Urinary bladder (tissue), 4 donors: ENCODE measurements around the gene PLEKHG4. TPM values are rescaled to one million over a fixed set of nuclear protein-coding genes. Genes with fewer than 3 reads are reported as not detected.
A peak's percentile ranks its signal among the peaks of the same experiment; 100 is the strongest.

Experiments
- DNase-seq: peaks from one replicate; pipeline ENCODE4 v3.0.0-alpha.2; 2015; ENCODE audit errors: extremely low spot score
- H3K27ac ChIP-seq: one replicate; pipeline ENCODE4 v1.5.1; 2013; ENCODE audit warnings: low read depth, mild to moderate bottlenecking, moderate library complexity
- H3K36me3 ChIP-seq: one replicate; pipeline ENCODE4 v1.6.1; 2013; ENCODE audit warnings: mild to moderate bottlenecking, moderate library complexity; ENCODE audit not compliant: insufficient read depth
- H3K4me1 ChIP-seq: one replicate; pipeline ENCODE4 v1.6.1; 2013; ENCODE audit warnings: mild to moderate bottlenecking, moderate library complexity; ENCODE audit not compliant: insufficient read depth
- H3K4me3 ChIP-seq: one replicate; pipeline ENCODE4 v1.5.1; 2013; ENCODE audit warnings: low read depth, low read length
- WGBS: extraction: QIAGEN DNeasy Blood & Tissue Kit; methylation state at CpG from one replicate; pipeline ENCODE4 v1.1.7; 2013; 5-methylcytosine and 5-hydroxymethylcytosine counted together
- polyA plus RNA-seq: library from polyadenylated mRNA; stranded (reverse); fragments of 200-250 nt; gene quantifications from one replicate; pipeline ENCODE4 v1.2.3, GENCODE V29; 2013
- total RNA-seq: library from RNA; depleted of rRNA; stranded (reverse); fragments of >200 nt; gene quantifications from one replicate; pipeline ENCODE4 v1.2.3, GENCODE V29; 2014
- donor health status: healthy with polysubstance abuse.
- donor health status: healthy.

PLEKHG4 gene
- total and polyA plus RNA-seq, 2 donors: 5.8 to 12.8 TPM

- WGBS: 61% methylated on average over 11 of the region's 11 CpGs
- no peak overlapping the region for H3K27ac ChIP-seq
- no peak for DNase-seq
- no peaks in the 10 kb centered on the region for H3K36me3 ChIP-seq
- no peak overlapping the region for H3K4me3 ChIP-seq
- H3K4me1 ChIP-seq: no peaks in the 10 kb centered on the region
These were observed 21.9 kb downstream of the PLEKHG4 start for GRCh38 chr16:67301080-67301782.

GRCh38 chr16:67302076-67302475 lies 22.7 kb downstream of the PLEKHG4 start:
- Histone ChIP-seq H3K36me3 (no peaks in the 10 kb centered on the region), H3K4me1 (no peaks in the 10 kb centered on the region), H3K4me3 (no peak overlapping the region), H3K27ac (no peak overlapping the region)
- WGBS: 71% methylated on average over 7 of the region's 7 CpGs
- DNase-seq: no peak

- Histone ChIP-seq H3K4me3 (no peak overlapping the region), H3K27ac (no peak overlapping the region), H3K36me3 (no peaks in the 10 kb centered on the region), H3K4me1 (no peaks in the 10 kb centered on the region)
- DNase-seq: no peak
- WGBS: 81% methylated on average over 8 of the region's 8 CpGs
These were observed 23.6 kb downstream of the PLEKHG4 start for GRCh38 chr16:67302970-67303369.

DNA sequence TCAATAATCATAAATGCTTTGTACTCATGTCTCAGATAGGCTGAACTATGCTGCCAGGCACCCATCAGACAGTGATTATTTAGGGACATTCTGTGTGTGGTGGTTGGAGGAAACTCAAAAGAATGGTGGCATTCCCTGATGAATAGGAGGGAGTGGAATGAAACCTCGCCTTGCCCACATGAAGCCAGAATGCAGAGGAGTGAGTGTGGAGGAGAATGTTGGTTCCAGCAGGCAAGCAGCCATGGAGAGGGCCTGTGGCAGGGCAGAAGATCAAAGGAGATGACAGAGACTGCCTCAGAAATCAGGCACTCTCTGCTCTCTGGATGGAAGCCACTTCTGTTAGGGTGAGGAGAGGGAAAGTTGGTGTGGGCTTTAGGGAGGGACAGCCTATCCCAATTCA lies 24.7 kb downstream of the PLEKHG4 start:
- H3K4me3 ChIP-seq: no peak overlapping the region
- WGBS: 90% methylated on average over 1 of the region's 1 CpG

DNA sequence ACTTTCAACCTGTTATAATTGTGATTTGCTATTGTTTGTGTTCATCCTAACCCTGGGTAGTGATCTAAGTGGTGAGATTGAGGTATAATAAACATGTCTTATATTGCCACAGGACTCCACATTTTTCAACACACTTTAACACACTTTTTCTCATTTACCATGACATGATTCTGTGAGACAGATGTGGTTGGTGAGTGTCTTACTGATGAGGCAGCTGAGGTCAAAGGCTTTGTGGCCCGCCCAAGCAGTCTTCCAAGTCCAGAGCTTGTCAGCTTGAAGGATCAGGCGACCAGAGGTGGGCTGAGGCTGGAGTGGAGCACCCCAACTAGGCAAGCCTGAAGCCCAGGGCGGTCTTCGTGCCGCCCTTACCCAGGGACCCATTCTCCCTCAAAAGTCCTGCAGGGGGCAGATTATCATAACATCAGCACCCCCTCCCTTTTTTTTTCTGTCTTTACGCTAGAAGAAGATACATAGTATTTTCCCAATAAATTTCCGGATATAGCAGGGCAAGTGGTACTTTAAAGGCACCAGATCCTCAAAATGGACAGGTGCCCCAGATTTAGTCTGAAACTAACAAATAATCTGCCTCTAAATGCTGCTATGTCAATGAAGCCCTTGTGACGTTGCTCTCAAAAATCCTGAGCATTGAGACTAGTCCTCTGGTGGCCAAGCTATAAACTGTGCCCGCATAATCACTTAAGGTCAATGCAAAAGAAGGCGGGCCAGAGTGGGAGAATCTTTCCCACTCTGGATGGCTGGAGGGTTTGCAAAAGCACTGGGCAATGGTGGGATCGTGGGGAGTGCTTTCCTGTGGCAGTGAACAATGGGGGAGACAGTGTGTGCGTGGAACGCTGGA lies 26.1 kb downstream of the PLEKHG4 start:
- 87% methylated on average over 13 of the region's 13 CpGs for WGBS
- no peaks in the 10 kb centered on the region for H3K36me3 ChIP-seq
- H3K4me1 ChIP-seq: no peaks in the 10 kb centered on the region
- no peak overlapping the region for H3K27ac ChIP-seq
- DNase-seq: no peak
- no peak overlapping the region for H3K4me3 ChIP-seq

More for the DNA sequence above, 24.7 kb downstream of the PLEKHG4 start:
- H3K4me1 ChIP-seq: no peaks in the 10 kb centered on the region
- DNase-seq: no peak
- H3K27ac ChIP-seq: no peak overlapping the region
- no peaks in the 10 kb centered on the region for H3K36me3 ChIP-seq

DNA sequence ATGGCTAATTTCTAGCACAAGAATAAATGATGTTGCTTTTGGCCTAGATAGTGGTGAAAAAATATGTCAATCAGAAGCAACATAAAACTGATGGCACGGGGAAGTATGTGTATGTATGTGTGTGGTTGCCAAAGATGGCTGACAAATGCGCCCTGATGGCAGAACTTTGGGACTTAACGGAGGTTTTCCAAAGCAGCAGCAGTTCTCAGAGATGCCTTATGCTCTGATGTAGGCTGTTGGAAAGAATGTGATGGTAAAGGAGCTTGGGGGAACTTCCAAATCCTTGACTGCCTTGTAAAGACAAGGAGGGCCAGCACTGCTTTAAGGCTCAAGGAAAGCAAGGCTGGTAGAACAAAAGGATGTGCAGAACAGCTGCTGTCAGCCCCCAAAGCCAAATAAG lies 31.2 kb downstream of the PLEKHG4 start:
- no peaks in the 10 kb centered on the region for H3K36me3 ChIP-seq
- 90% methylated on average over 3 of the region's 3 CpGs for WGBS
- no peak overlapping the region for H3K4me3 ChIP-seq
- DNase-seq: no peak
- no peaks in the 10 kb centered on the region for H3K4me1 ChIP-seq
- H3K27ac ChIP-seq: no peak overlapping the region

GRCh38 chr16:67311607-67312488 lies 32.5 kb downstream of the PLEKHG4 start:
- DNase-seq: no peak
- H3K4me1 ChIP-seq: no peaks in the 10 kb centered on the region
- 34% methylated on average over 5 of the region's 5 CpGs for WGBS
- peak overlapping the region; percentile 38 for H3K27ac ChIP-seq
- no peaks in the 10 kb centered on the region for H3K36me3 ChIP-seq
- no peak overlapping the region for H3K4me3 ChIP-seq

- Histone ChIP-seq H3K4me1 (no peaks in the 10 kb centered on the region), H3K27ac (peak overlapping the region; percentile 51), H3K4me3 (no peak overlapping the region), H3K36me3 (no peaks in the 10 kb centered on the region)
- DNase-seq: no peak
These were observed 33.4 kb downstream of the PLEKHG4 start for GRCh38 chr16:67312719-67313118.

DNA sequence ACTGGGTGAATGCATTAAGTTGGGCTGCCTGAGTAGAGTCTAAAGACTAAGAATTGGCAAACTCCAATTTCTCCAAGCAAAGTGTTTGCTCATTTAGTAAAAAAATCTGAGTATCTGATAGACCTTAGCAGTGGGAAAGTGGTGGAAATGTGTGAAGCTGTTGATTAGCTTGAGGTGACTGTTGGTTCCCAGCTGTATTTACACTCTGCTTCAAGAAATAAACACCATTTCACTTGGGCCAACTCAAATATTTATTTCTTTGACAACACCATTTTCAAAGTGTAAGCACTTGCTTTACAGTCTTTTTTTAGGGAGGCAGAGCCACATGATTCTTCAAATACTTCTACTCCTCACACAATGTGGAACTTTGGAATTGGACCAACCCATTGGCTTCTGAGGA lies 38.5 kb downstream of the PLEKHG4 start:
- no peak overlapping the region for H3K27ac ChIP-seq
- no peaks in the 10 kb centered on the region for H3K36me3 ChIP-seq
- no peak for DNase-seq
- no peak overlapping the region for H3K4me3 ChIP-seq
- H3K4me1 ChIP-seq: no peaks in the 10 kb centered on the region

DNA sequence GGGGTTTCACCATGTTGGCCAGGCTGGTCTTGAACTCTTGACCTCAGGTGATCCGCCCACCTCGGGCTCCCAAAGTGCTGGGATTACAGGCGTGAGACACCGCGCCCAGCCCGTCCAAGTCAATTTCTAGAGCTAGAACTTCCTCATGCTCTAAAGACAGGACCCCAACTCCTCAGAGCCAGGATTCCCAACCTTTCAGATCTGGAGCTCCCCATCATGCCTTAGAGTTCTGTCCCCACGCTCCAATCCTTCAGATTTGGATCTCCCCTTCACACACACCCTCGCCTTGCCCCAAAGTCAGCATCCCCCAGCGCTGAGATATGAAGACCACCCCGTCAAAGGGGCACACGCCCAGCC lies 46.8 kb downstream of the PLEKHG4 start:
- H3K36me3 ChIP-seq: no peaks in the 10 kb centered on the region
- peak overlapping the region; percentile 40 for H3K4me3 ChIP-seq
- DNase-seq: no peak
- 32% methylated on average over 11 of the region's 11 CpGs for WGBS
- H3K27ac ChIP-seq: no peak overlapping the region
- H3K4me1 ChIP-seq: peaks cover 2% of the 10 kb centered on the region

- peaks cover 2% of the 10 kb centered on the region for H3K4me1 ChIP-seq
- no peaks in the 10 kb centered on the region for H3K36me3 ChIP-seq
- 7% methylated on average over 61 of the region's 61 CpGs for WGBS
- peak within 1 kb of the TSS; percentile 40 for H3K4me3 ChIP-seq
- H3K27ac ChIP-seq: no peak within 1 kb of the TSS
- no peak for DNase-seq
These were observed 47.4 kb downstream of the PLEKHG4 start, which contains the start of the genes KCTD19 and LRRC36 for GRCh38 chr16:67326472-67327309. KCTD19 (minus strand) TSS chr16:67326741; CDS start chr16:67326707, 34 bp downstream. LRRC36 (plus strand) TSS chr16:67326815; CDS start chr16:67326863, 48 bp downstream.

DNA sequence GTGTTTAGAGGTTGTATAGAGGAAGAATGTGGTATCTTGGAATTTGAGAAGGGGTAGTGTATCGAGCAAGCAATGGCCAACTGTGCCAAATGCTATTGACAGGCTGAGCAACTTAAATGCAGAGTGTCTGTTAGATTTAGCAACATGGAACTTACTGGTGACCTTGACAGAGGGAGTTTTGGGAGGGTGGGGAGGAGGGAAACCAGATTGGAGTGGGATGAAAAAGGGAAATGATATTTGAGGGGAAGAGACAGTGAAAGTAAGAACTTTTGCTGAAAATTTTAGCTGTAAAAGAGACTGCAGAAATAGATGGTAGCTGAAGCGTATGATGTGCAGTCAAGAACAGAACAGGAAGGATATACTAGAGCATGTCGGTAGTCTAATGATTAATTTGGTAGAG lies 48.4 kb downstream of the PLEKHG4 start:
- Histone ChIP-seq H3K4me3 (no peak overlapping the region), H3K27ac (no peak overlapping the region), H3K4me1 (peaks cover 2% of the 10 kb centered on the region), H3K36me3 (no peaks in the 10 kb centered on the region)
- no peak for DNase-seq
- WGBS: 57% methylated on average over 3 of the region's 3 CpGs

DNA sequence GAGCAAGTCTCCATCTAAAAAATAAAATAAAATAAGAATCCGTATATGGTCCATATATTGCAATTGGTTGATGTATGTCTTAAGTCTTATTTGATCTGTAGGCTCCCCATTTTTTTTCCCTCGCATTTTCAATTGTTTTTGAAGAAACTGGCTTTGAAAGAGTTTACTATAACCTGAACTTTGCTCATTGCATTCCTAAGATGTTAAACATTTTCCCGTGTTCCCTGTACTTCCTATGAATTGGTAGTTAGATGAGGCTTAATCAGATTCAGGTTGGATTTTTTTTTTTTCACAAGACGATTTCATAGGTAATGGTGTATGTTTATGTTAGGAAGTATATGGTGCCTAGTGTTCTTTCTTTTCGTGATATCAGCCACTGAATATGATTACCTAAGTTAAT lies 50.6 kb downstream of the PLEKHG4 start:
- H3K27ac ChIP-seq: no peak overlapping the region
- H3K36me3 ChIP-seq: no peaks in the 10 kb centered on the region
- H3K4me3 ChIP-seq: no peak overlapping the region
- DNase-seq: no peak
- peaks cover 2% of the 10 kb centered on the region for H3K4me1 ChIP-seq
- 69% methylated on average over 5 of the region's 5 CpGs for WGBS
